ENCODE measurements around the gene SGTA. TPM values are rescaled to one million over a fixed set of nuclear protein-coding genes. Genes with fewer than 3 reads are reported as not detected.

The SGTA gene
- total RNA-seq, 6 experiments from 2014 or later: 60.7 to 68.1 (median 62.8) TPM

DNA sequence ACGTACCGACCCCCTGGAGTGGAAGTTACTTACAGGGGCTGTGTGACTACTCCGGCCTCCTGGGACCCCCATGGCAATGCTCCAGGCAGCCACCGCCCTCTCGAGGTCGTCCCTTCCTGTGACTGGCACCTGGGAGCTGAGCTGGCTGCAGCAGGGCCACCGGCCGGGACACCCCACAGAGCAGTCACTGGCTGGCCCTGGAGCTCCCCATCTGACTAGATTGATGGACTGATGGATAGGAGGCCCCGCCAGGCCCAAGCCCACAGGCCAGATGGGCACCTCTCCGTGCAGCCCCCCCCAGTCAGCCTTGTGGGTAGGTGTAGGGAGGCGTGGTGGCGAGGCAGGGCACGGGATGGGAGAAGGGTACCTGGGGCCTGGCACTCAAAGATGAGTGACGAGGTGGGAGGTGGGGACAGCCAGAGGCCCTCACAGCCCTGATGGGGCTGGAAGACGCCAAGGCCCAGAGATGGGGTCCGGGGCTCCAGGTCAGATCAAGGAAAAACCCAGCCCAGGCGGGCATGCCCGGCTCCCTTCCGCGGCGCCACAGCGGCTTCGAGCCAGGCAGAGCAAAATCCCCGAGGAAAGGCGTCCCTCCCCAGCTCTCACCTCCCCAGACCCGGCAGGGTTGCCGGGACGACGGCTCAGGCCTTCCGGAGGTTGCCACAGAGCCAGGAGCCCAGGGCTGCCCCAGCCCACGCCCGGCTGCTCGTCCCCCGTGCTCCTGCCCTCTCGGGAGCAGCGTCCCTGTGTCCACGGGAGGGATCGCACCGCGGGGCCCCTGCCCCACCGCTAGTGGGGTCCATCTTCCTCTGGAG is 51.7 kb downstream of the SGTA start:
- TF ChIP-seq, protein P1, sequence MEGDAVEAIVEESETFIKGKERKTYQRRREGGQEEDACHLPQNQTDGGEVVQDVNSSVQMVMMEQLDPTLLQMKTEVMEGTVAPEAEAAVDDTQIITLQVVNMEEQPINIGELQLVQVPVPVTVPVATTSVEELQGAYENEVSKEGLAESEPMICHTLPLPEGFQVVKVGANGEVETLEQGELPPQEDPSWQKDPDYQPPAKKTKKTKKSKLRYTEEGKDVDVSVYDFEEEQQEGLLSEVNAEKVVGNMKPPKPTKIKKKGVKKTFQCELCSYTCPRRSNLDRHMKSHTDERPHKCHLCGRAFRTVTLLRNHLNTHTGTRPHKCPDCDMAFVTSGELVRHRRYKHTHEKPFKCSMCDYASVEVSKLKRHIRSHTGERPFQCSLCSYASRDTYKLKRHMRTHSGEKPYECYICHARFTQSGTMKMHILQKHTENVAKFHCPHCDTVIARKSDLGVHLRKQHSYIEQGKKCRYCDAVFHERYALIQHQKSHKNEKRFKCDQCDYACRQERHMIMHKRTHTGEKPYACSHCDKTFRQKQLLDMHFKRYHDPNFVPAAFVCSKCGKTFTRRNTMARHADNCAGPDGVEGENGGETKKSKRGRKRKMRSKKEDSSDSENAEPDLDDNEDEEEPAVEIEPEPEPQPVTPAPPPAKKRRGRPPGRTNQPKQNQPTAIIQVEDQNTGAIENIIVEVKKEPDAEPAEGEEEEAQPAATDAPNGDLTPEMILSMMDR (IDR thresholded peaks at IDR 0.05): no peak
- DNase-seq: no peak
- Mint-ChIP-seq H3K4me3 (no peak overlapping the region), H3K4me1 (ENCODE audit: low read depth) (no peaks in the 10 kb centered on the region), H3K36me3 (ENCODE audit: low read depth) (peaks cover 22% of the 10 kb centered on the region), H3K27me3 (ENCODE audit: insufficient read depth) (peaks cover 1% of the 10 kb centered on the region; the same call in 1 of the 2 replicates), H3K9me3 (no peaks in the 10 kb centered on the region), H3K27ac (no peak overlapping the region)

DNA sequence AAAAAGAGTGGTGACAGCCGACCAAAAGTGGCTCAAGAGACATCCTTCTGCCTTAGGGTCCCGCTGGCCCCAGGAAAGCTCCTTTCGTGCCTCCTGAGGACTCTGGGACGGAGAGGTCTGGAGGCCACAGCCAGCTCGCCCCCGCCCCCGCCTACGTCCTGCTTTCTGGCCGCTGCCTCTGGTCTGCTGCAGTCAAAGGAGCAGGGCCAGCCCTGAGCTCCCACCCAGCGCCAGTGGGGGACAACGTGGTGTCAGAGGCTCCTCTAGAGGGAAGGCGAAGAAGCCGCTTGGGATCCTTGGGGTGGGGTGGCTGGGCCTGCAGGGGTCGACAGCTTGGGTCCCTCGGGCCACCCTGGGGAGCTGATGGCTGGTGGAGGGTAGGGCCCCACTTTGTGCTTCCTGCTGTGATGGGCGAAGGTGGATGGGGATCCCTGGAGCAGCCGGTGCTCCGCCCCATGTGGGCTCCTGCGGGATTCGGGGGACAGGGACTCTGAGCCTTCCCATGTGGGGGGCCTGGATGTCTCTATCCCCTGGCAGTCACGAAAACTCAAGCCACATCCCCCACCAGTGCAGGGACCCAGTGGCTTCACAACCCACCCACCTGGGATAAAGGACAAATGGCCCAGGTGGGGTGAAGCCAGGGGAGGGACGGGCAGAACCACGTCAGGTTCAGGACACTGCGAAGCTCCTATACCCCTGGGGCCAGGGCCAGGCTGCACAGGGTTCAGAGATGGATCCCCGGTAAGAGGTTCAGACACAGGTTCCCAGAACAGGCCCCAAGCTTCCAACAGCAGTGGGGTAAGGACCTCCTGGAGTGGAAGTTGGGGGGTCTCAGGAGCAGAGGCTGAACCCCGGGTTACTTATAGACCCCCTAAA is 52.9 kb downstream of the SGTA start:
- Mint-ChIP-seq H3K36me3 (ENCODE audit: low read depth) (peaks cover 12% of the 10 kb centered on the region), H3K27me3 (ENCODE audit: insufficient read depth) (peaks cover 1% of the 10 kb centered on the region; the same call in 1 of the 2 replicates), H3K4me1 (ENCODE audit: low read depth) (no peaks in the 10 kb centered on the region), H3K4me3 (no peak overlapping the region), H3K9me3 (no peaks in the 10 kb centered on the region), H3K27ac (no peak overlapping the region)
- no peak for DNase-seq
- TF ChIP-seq, protein P1 (IDR thresholded peaks at IDR 0.05): no peak

DNA sequence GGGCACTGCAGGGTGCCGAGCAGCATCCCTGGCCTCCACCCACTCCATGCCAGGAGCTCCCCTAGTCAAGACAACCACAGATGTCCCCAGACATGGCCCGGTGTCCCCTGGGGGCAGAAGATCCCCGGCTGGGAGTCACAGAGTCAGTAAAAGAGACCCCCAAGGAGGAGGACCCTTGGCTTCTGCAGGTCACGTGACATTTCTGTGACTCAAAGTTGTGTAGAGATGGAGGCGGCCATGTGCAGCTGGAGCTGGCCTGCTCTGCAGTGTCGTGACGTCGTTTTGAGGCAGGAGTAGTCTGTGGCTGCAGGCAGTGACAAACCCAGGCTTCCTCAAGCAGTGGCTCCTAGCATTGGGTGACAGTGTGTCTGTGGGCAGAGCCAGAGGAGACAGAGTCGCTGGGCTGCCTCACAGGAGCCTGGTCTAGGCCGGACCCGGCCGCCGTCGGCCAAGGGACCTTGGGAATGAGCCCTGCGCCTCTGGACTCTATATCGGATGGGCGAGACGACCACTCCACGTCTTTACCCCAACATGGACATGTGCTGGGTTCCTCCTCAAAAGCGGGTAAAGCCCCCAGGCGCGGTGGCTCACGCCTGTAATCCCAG is 54.2 kb downstream of the SGTA start:
- TF ChIP-seq, protein P1 (IDR thresholded peaks at IDR 0.05): no peak
- Mint-ChIP-seq H3K27ac (no peak overlapping the region), H3K27me3 (ENCODE audit: insufficient read depth) (peaks cover 2% of the 10 kb centered on the region), H3K4me1 (ENCODE audit: low read depth) (peaks cover 7% of the 10 kb centered on the region), H3K4me3 (no peak overlapping the region), H3K36me3 (ENCODE audit: low read depth) (0 out of 2 replicates have a peak, but pooled peaks cover under 1% of the 10 kb centered on the region), H3K9me3 (no peaks in the 10 kb centered on the region)
- no peak for DNase-seq

DNA sequence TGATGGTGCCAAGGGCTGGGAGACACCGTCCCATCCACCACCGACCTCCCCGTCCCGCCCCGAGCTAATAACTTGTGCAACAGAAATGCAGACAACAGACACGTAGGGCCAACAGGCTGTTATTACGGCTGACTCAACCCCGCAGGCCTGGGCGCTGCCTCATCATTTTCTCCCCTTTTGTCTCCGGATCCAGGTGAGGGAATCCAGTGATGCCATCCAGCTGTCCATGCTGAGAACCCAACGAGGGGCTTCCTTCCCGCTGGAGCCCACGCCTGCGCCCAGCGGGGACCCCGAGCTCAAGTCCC is 55.5 kb downstream of the SGTA start:
- peaks cover 19% of the 10 kb centered on the region for H3K4me1 Mint-ChIP-seq (ENCODE audit: low read depth)
- DNase-seq: no peak
- no peaks in the 10 kb centered on the region for H3K36me3 Mint-ChIP-seq (ENCODE audit: low read depth)
- H3K27ac Mint-ChIP-seq: no peak overlapping the region
- H3K9me3 Mint-ChIP-seq: no peaks in the 10 kb centered on the region
- no peak overlapping the region for H3K4me3 Mint-ChIP-seq
- TF ChIP-seq, protein P1 (IDR thresholded peaks at IDR 0.05): no peak
- H3K27me3 Mint-ChIP-seq (ENCODE audit: insufficient read depth): peaks cover 1% of the 10 kb centered on the region; the same call in 1 of the 2 replicates

GRCh38 chr19:2726904-2727639 is 56.0 kb downstream of the SGTA start:
- Mint-ChIP-seq H3K4me3 (no peak overlapping the region), H3K36me3 (ENCODE audit: low read depth) (no peaks in the 10 kb centered on the region), H3K27ac (no peak overlapping the region), H3K4me1 (ENCODE audit: low read depth) (peaks cover 20% of the 10 kb centered on the region), H3K27me3 (ENCODE audit: insufficient read depth) (peaks cover 1% of the 10 kb centered on the region; the same call in 1 of the 2 replicates), H3K9me3 (no peaks in the 10 kb centered on the region)
- DNase-seq: no peak
- TF ChIP-seq, protein P1 (IDR thresholded peaks at IDR 0.05): no peak
